HepG2 (cell line): ENCODE results near the gene SCAI. TPM values are rescaled to one million over a fixed set of nuclear protein-coding genes. Genes with fewer than 3 reads are reported as not detected.

Source experiments
- ATAC-seq: fragments of 200-7000 bp; cut with Tn5 transposase; 3 replicates; pipeline ENCODE4 v1.9.1; 2020; ENCODE audit warnings: mild to moderate bottlenecking, moderate library complexity
- BruUV-seq: library from RNA; stranded (reverse); fragments of 400-500 nt; replicated peaks from 2 replicates; lab custom pipeline; 2021; lab: Mats Ljungman, UMichigan
- CTCF ChIA-PET: fragments of 300-600 bp; formaldehyde crosslinking; extraction: SDS; loops from one replicate; lab custom pipeline; 2021; ENCODE audit warnings: low total read pairs, inconsistent platforms, low intra/inter-chr PET ratio; lab: Yijun Ruan, JAX
- POLR2A ChIA-PET: fragments of 350-600 bp; sonication (Branson Sonifier 250); formaldehyde crosslinking; loops from one replicate; lab custom pipeline; 2020; ENCODE audit warnings: antibody characterized with exemption, inconsistent platforms; lab: Yijun Ruan, JAX
- DNase-seq: peaks from one replicate; pipeline ENCODE4 v3.0.0-alpha.2; 2015; ENCODE audit warnings: low spot score
- FAIRE-seq: peaks from 3 replicates; lab custom pipeline; 2011; peaks lifted over from hg19 to GRCh38; lab: Jason Lieb, UNC
- H2AFZ ChIP-seq: one replicate; pipeline ENCODE4 v1.6.1; 2011; ENCODE audit warnings: low read length, inconsistent platforms
- H3K27ac ChIP-seq: fragments of 300-600 bp; 3 replicates; pipeline ENCODE4 v1.8.0; 2011; ENCODE audit warnings: mixed run types, mild to moderate bottlenecking, mixed read lengths, low read length, inconsistent platforms; ENCODE audit not compliant: insufficient read depth; ENCODE audit errors: extremely low read length
- H3K27me3 ChIP-seq, 2 experiments: fragments of 200-600 bp in 1 of 2; 2 replicates in 1 of 2; 3 replicates in 1 of 2; pipeline versions ENCODE4 v1.6.0 to v1.8.0; 2011; ENCODE audit warnings: low read length in 2 of 2, mild to moderate bottlenecking in 2 of 2, moderate library complexity in 2 of 2, inconsistent platforms in 1 of 2; ENCODE audit not compliant: insufficient read depth in 2 of 2, control insufficient read depth in 1 of 2
- H3K36me3 ChIP-seq, 2 experiments: fragments of 200-600 bp in 1 of 2; replicated peaks in 1 of 2; 2 replicates in 1 of 2; 3 replicates in 1 of 2; pipeline versions ENCODE4 v1.5.1 to v1.8.0; 2011; ENCODE audit warnings: low read length in 2 of 2, inconsistent platforms in 1 of 2; ENCODE audit not compliant: insufficient read depth in 2 of 2, control insufficient read depth in 1 of 2
- H3K4me1 ChIP-seq: 2 replicates; pipeline ENCODE4 v1.5.1; 2012; ENCODE audit warnings: low read length, inconsistent platforms; ENCODE audit not compliant: insufficient read depth
- H3K4me2 ChIP-seq: 2 replicates; pipeline ENCODE4 v1.6.0; 2011; ENCODE audit warnings: low read depth, low read length, inconsistent platforms
- H3K4me3 ChIP-seq, 3 experiments: fragments of 200-600 bp in 1 of 3; sonication (generic), shearing (Covaris generic) in 1 of 3; replicated peaks in 1 of 3; 2 replicates each; pipeline ENCODE4 v1.5.1; 2011 to 2016; ENCODE audit warnings: low read length in 3 of 3, inconsistent platforms in 2 of 3, low read depth in 2 of 3, mild to moderate bottlenecking in 2 of 3, control low read depth in 1 of 3, mixed read lengths in 1 of 3; ENCODE audit not compliant: insufficient read depth in 1 of 3
- H3K79me2 ChIP-seq: one replicate; pipeline ENCODE4 v1.6.1; 2011; ENCODE audit warnings: low read length, inconsistent platforms; ENCODE audit not compliant: insufficient read depth
- H3K9ac ChIP-seq: 2 replicates; pipeline ENCODE4 v1.6.0; 2011; ENCODE audit warnings: mild to moderate bottlenecking, low read depth, low read length, inconsistent platforms; ENCODE audit not compliant: insufficient read depth
- H3K9me3 ChIP-seq: 2 replicates; pipeline ENCODE4 v1.5.1; 2012; ENCODE audit warnings: mild to moderate bottlenecking, low read length
- H4K20me1 ChIP-seq: 2 replicates; pipeline ENCODE4 v1.6.0; 2011; ENCODE audit warnings: inconsistent platforms, mild to moderate bottlenecking, low read length, moderate library complexity; ENCODE audit not compliant: insufficient read depth
- DNMT3B ChIP-seq: conservative IDR thresholded peaks from 2 replicates; pipeline ENCODE4 v1.6.1; 2016; ENCODE audit warnings: missing biosample characterization, control low read depth
- FIP1L1 ChIP-seq: fragments of 200-400 bp; formaldehyde crosslinking; IDR thresholded peaks from 2 replicates; pipeline ENCODE4 v1.6.1; 2018; ENCODE audit warnings: low read depth, mild to moderate bottlenecking, low read length, moderate library complexity, borderline replicate concordance; ENCODE audit not compliant: insufficient read depth
- HMGA1 ChIP-seq: sonication (generic); formaldehyde crosslinking; conservative IDR thresholded peaks from 2 replicates; pipeline ENCODE4 v1.4.0; 2020; ENCODE audit warnings: missing genetic modification reagents
- HNF4G ChIP-seq, 2 experiments: sonication (generic) in 1 of 2; formaldehyde crosslinking in 1 of 2; IDR thresholded peaks; 2 replicates each; pipeline versions ENCODE4 v1.4.0 to v1.6.1; 2011 to 2020; ENCODE audit warnings: borderline replicate concordance in 2 of 2, low read depth in 2 of 2, mild to moderate bottlenecking in 2 of 2, low read length in 1 of 2, missing genetic modification reagents in 1 of 2, moderate library complexity in 1 of 2
- HOXA5 ChIP-seq: sonication (generic); formaldehyde crosslinking; IDR thresholded peaks from 2 replicates; pipeline ENCODE4 v1.4.0; 2020; ENCODE audit warnings: missing genetic modification reagents
- ISL2 ChIP-seq: sonication (generic); formaldehyde crosslinking; IDR thresholded peaks from 2 replicates; pipeline ENCODE4 v1.5.0; 2020; ENCODE audit warnings: missing genetic modification reagents
- JUNB ChIP-seq: sonication (generic); formaldehyde crosslinking; IDR thresholded peaks from 2 replicates; pipeline ENCODE4 v1.8.0; 2022; ENCODE audit warnings: missing genetic modification reagents, mild to moderate bottlenecking, borderline replicate concordance
- MXD4 ChIP-seq: IDR thresholded peaks from 2 replicates; pipeline ENCODE4 v1.6.1; 2016; ENCODE audit warnings: mild to moderate bottlenecking, missing biosample characterization, missing genetic modification reagents
- NCOA2 ChIP-seq: sonication (generic); formaldehyde crosslinking; IDR thresholded peaks from 2 replicates; pipeline ENCODE4 v1.8.0; 2022; ENCODE audit warnings: inconsistent platforms
- NFE2L1 ChIP-seq: sonication (generic); formaldehyde crosslinking; IDR thresholded peaks from 2 replicates; pipeline ENCODE4 v1.4.0; 2020; ENCODE audit warnings: missing genetic modification reagents, mild to moderate bottlenecking, borderline replicate concordance
- NFE2L2 ChIP-seq: fragments of 150-350 bp; IDR thresholded peaks from 2 replicates; pipeline ENCODE4 v1.6.1; 2014; ENCODE audit warnings: low read length
- NKX3-1 ChIP-seq: sonication (generic); formaldehyde crosslinking; IDR thresholded peaks from 2 replicates; pipeline ENCODE4 v1.5.0; 2020; ENCODE audit warnings: missing genetic modification reagents
- TMF1 ChIP-seq: sonication (generic); formaldehyde crosslinking; IDR thresholded peaks from 2 replicates; pipeline ENCODE4 v1.8.1; 2022; ENCODE audit warnings: low read depth, missing genetic modification reagents
- ZNF207 ChIP-seq: fragments of 450-650 bp; IDR thresholded peaks from 2 replicates; pipeline ENCODE4 v1.6.1; 2016; ENCODE audit warnings: antibody characterized with exemption, borderline replicate concordance
- ZNF709 ChIP-seq: sonication (generic); formaldehyde crosslinking; IDR thresholded peaks from 2 replicates; pipeline ENCODE4 v1.5.0; 2020; ENCODE audit warnings: mild to moderate bottlenecking, missing genetic modification reagents
- ZNF746 ChIP-seq: sonication (generic); formaldehyde crosslinking; IDR thresholded peaks from 2 replicates; pipeline ENCODE4 v1.8.0; 2022; ENCODE audit warnings: mild to moderate bottlenecking, missing genetic modification reagents
- WGBS: methylation state at CpG from one replicate; pipeline ENCODE4 v1.1.6; 2017; ENCODE audit warnings: low lambda C conversion rate; 5-methylcytosine and 5-hydroxymethylcytosine counted together
- in situ Hi-C: cut with HindIII; loops from 2 replicates; pipeline ENCODE4 v1.10.0; 2017; ENCODE audit warnings: low pct_unique_long_range_greater_than_20kb; ENCODE audit not compliant: extremely low pct_ligation_motif_present
- intact Hi-C: fragments of 100-400 bp; cut with micrococcal nuclease; formaldehyde crosslinking; loops from one replicate; pipeline ENCODE4 v1.10.0; 2022; ENCODE audit not compliant: unreplicated experiment
- polyA plus RNA-seq, 8 experiments: library from polyadenylated mRNA; depleted of rRNA in 3 of 8; stranded (reverse) in 7 of 8; unstranded in 1 of 8; fragments of >200 nt; fragmentation: Illumina TruSeq in 4 of 8; extraction: Trizol in 4 of 8; gene quantifications; 2 replicates each; pipeline versions ENCODE4 v1.2.1 to v1.2.3, GENCODE V29; 2011 to 2016; ENCODE audit warnings: low read depth in 4 of 8, missing spikeins in 1 of 8, mixed read lengths in 1 of 8; ENCODE audit not compliant: insufficient read depth in 1 of 8
- total RNA-seq, 5 experiments: library from RNA; depleted of rRNA; stranded (reverse); fragments of >200 nt; fragmentation: Illumina TruSeq; extraction: Trizol; gene quantifications; 2 replicates each; pipeline ENCODE4 v1.2.3, GENCODE V29; 2016; ENCODE audit warnings: low read depth in 1 of 5
- TF ChIP-seq, protein P1 (sequence below): sonication (generic); formaldehyde crosslinking; IDR thresholded peaks from 2 replicates; pipeline ENCODE4 v1.5.0; 2020; ENCODE audit warnings: missing genetic modification reagents, mild to moderate bottlenecking, borderline replicate concordance

Gene SCAI
- total and polyA plus RNA-seq, 2 of the 13 experiments (the other 11 are each of a cell fraction or from before 2014, with no cell fraction given) = 4.4 to 8.4 TPM

DNA sequence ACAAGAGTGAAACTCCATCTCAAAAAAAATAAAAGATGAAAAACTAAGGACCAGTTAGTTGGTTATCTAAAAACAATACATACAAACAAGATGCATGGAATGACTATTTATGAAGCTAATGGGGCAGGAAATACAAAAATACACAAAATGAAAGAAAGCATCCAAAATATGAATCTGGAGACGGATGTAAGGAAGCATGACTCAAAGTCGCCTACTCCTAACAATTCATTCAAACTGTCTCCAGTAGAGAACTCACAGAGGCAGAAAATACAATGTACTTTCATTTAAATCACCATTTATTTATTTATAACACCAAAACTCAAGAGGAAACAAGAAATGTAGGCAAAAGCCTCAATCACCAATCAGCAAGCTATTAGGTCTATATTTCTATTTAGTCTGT is 68.4 kb downstream of the SCAI start:
- Histone ChIP-seq H3K4me2 (no peak overlapping the region), H3K79me2 (no peaks in the 10 kb centered on the region), H3K9ac (no peak overlapping the region), H3K36me3 (no peaks in the 10 kb centered on the region), H3K4me1 (no peaks in the 10 kb centered on the region), H3K9me3 (no peaks in the 10 kb centered on the region), H2AFZ (no peak overlapping the region), H3K4me3 (no peak overlapping the region), H3K27ac (no peak overlapping the region), H3K27me3 (no peaks in the 10 kb centered on the region), H4K20me1 (no peaks in the 10 kb centered on the region)
- in situ Hi-C loops = no loop called here
- ChIA-PET CTCF (no interaction called here), POLR2A (no interaction called here)
- FAIRE-seq (no peak), DNase-seq (no peak), ATAC-seq (no peak)
- BruUV-seq = no TSS peak
- intact Hi-C loops = no loop called here
- TF ChIP-seq TMF1 = no peak
- TF ChIP-seq HOXA5 = no peak
- TF ChIP-seq NCOA2 (CRISPR knock-in tag) = no peak
- TF ChIP-seq ISL2 (CRISPR knock-in tag) = no peak
- TF ChIP-seq NFE2L2 = no peak
- no peak for TF ChIP-seq ZNF746 (CRISPR knock-in tag)
- no peak for TF ChIP-seq FIP1L1
- TF ChIP-seq NKX3-1 (CRISPR knock-in tag) = no peak
- TF ChIP-seq JUNB (CRISPR knock-in tag) = no peak
- no peak for TF ChIP-seq DNMT3B (CRISPR knock-in tag)
- no peak for TF ChIP-seq HMGA1 (CRISPR knock-in tag)
- no peak for TF ChIP-seq HNF4G (IDR thresholded peaks at IDR 0.05; ENCODE audit: borderline replicate concordance, low read depth, low read length)
- TF ChIP-seq HNF4G (CRISPR knock-in tag; IDR thresholded peaks at IDR 0.05; ENCODE audit: borderline replicate concordance, low read depth) = no peak
- TF ChIP-seq ZNF709 (CRISPR knock-in tag) = no peak
- TF ChIP-seq, protein P1, sequence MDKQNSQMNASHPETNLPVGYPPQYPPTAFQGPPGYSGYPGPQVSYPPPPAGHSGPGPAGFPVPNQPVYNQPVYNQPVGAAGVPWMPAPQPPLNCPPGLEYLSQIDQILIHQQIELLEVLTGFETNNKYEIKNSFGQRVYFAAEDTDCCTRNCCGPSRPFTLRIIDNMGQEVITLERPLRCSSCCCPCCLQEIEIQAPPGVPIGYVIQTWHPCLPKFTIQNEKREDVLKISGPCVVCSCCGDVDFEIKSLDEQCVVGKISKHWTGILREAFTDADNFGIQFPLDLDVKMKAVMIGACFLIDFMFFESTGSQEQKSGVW (CRISPR knock-in tag) = no peak
- TF ChIP-seq NFE2L1 (CRISPR knock-in tag) = no peak
- no peak for TF ChIP-seq ZNF207
- TF ChIP-seq MXD4 (CRISPR knock-in tag) = no peak
- 98% methylated on average over 2 of the region's 2 CpGs for WGBS
